Measurements from ENCODE around the gene GAGE12H.
A peak's percentile ranks its signal among the peaks of the same experiment; 100 is the strongest.
"Not testable (repeated sequence)": the region's sequence is repeated elsewhere in the genome, so short reads cannot be mapped to it uniquely, and the experiment has no call there.

The GAGE12H gene

DNA sequence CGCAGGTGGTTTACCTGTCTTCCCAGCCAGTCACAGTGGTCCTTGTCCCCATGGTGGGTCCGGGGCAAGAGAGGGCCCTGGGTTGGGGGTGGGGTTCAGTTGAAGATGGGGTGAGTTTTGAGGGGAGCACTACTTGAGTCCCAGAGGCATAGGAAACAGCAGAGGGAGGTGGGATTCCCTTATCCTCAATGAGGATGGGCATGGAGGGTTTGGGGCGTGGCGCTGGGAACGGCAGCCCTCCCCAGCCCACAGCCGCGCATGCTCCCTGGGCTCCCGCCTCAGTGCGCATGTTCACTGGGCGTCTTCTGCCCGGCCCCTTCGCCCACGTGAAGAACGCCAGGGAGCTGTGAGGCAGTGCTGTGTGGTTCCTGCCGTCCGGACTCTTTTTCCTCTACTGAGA is at the start of gene GAGE12H:
TSS of gene GAGE12H (plus strand) at position 301 of the 400 bp plus-strand sequence. CDS start 1,155 bp downstream, outside the sequence.
- not testable (repeated sequence) for DNase-seq

DNA sequence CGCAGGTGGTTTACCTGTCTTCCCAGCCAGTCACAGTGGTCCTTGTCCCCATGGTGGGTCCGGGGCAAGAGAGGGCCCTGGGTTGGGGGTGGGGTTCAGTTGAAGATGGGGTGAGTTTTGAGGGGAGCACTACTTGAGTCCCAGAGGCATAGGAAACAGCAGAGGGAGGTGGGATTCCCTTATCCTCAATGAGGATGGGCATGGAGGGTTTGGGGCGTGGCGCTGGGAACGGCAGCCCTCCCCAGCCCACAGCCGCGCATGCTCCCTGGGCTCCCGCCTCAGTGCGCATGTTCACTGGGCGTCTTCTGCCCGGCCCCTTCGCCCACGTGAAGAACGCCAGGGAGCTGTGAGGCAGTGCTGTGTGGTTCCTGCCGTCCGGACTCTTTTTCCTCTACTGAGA is 47.9 kb upstream of the GAGE12H start, which contains the start of gene GAGE12C:
TSS of gene GAGE12C (plus strand) at position 301 of the 400 bp plus-strand sequence. CDS start 1,155 bp downstream, outside the sequence.
- DNase-seq, result not testable (repeated sequence)

- not testable (repeated sequence) for DNase-seq
These were observed 38.3 kb upstream of the GAGE12H start, which contains the start of gene GAGE12D for GRCh38 chrX:49541433-49541832. TSS of gene GAGE12D (plus strand) at chrX:49541733. CDS start at chrX:49542888, 1,155 bp downstream.

GRCh38 chrX:49550989-49551388 is 28.8 kb upstream of the GAGE12H start, which contains the start of gene GAGE12E:
TSS of gene GAGE12E (plus strand) at chrX:49551289. CDS start at chrX:49552444, 1,155 bp downstream.
- DNase-seq, result not testable (repeated sequence)

GRCh38 chrX:49560542-49560941 is 19.2 kb upstream of the GAGE12H start, which contains the start of gene GAGE12F:
TSS of gene GAGE12F (plus strand) at chrX:49560842. CDS start at chrX:49561997, 1,155 bp downstream.
- DNase-seq, result not testable (repeated sequence)

DNA sequence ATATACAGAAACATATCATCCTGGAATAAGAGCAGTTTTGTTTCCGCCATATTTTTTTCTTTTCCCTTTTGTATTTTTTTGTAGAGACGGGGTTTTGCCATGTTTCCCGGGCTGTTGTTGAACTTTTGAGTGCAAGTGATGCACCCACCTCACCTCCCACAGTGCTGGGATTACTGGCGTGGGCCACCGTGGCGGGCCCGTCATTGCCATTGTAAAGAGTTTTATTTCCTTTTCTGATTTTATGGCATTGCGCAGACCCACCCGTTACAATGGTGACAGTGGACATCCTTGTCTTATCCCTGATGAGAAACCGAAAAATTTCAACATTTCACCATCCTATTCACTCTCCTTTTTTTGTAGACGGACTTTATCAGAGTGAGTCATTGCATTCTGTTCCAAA is 11.0 kb upstream of the GAGE12H start:
- not testable (repeated sequence) for DNase-seq

- not testable (repeated sequence) for DNase-seq
These were observed 10.6 kb upstream of the GAGE12H start for GRCh38 chrX:49569152-49569551.

DNA sequence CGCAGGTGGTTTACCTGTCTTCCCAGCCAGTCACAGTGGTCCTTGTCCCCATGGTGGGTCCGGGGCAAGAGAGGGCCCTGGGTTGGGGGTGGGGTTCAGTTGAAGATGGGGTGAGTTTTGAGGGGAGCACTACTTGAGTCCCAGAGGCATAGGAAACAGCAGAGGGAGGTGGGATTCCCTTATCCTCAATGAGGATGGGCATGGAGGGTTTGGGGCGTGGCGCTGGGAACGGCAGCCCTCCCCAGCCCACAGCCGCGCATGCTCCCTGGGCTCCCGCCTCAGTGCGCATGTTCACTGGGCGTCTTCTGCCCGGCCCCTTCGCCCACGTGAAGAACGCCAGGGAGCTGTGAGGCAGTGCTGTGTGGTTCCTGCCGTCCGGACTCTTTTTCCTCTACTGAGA is 9.6 kb upstream of the GAGE12H start, which contains the start of gene GAGE12G:
TSS of gene GAGE12G (plus strand) at position 301 of the 400 bp plus-strand sequence. CDS start 1,155 bp downstream, outside the sequence.
- DNase-seq, result not testable (repeated sequence)

DNA sequence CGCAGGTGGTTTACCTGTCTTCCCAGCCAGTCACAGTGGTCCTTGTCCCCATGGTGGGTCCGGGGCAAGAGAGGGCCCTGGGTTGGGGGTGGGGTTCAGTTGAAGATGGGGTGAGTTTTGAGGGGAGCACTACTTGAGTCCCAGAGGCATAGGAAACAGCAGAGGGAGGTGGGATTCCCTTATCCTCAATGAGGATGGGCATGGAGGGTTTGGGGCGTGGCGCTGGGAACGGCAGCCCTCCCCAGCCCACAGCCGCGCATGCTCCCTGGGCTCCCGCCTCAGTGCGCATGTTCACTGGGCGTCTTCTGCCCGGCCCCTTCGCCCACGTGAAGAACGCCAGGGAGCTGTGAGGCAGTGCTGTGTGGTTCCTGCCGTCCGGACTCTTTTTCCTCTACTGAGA is 9.4 kb downstream of the GAGE12H start, which contains the start of gene GAGE2A:
TSS of gene GAGE2A (plus strand) at position 301 of the 400 bp plus-strand sequence. CDS start 1,155 bp downstream, outside the sequence.
- DNase-seq, result not testable (repeated sequence)

DNA sequence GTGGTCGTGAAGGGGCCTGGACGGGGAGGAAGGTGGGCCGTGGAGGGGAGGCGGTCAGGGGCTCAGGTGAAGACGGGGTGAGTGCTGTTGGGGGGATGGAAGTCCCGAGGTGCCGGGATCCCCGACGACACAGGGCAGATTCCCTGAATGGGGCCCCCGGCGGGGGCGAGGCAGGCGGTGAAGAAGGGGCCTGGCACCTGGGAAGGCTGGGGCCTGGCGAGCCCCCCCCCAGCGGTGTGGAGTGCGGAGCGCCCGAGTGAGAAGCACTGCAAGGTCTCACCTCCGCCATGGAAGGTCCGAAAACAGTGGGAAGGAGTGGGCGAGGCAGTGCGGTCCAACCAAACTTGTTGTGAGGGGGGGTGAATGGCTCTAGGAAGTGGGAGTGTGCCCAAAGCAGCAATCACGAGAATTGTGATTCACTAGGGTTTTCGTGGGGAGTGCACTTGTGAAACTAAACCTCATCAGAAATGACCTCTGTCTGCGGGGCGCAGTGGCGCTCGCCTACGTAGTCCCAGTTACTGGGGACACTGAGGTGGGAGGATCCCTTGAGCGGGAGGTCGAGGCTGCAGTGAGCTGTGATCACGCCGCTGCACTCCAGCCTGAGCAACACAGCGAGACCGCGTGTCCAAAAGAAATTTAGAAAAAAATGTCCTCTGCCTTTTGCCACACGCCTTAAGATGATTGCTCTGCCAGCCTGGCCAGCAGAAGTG is 10.2 kb downstream of the GAGE12H start:
- DNase-seq, result not testable (repeated sequence)

- DNase-seq, result not testable (repeated sequence)
These were observed 10.7 kb downstream of the GAGE12H start for GRCh38 chrX:49590488-49590887.

- not testable (repeated sequence) for DNase-seq
These were observed 19.0 kb downstream of the GAGE12H start, which contains the start of gene GAGE1 for GRCh38 chrX:49598720-49599119. TSS of gene GAGE1 (plus strand) at chrX:49599020. CDS start at chrX:49600175, 1,155 bp downstream.

DNA sequence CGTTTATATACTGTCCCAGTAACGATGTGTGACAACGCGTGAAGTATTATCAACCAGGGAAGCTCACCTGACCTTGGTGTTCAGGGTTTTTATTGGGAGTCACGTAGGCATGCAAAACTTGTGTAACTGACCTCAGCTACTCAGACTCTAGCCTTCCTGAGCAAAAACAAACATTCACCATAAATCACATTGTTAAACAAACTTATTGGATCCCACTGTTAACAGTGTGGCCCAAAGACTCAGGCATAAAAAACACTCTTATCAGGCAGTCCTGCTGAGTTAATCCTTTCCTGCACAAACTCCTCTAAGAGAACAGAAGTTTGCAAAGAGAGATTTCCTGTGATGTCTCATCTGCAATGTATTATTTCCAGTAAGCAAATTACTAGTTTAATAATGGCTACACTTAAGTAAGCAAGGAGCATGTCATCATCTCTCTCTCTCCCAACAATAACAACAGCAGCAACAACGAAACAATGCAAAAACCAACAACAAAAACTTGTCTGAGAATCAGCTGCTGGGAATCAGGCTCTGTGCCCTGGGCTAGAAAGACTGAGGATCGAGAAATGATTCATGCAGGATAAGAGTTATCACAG is 31.1 kb downstream of the GAGE12H start:
- no peak for DNase-seq

DNA sequence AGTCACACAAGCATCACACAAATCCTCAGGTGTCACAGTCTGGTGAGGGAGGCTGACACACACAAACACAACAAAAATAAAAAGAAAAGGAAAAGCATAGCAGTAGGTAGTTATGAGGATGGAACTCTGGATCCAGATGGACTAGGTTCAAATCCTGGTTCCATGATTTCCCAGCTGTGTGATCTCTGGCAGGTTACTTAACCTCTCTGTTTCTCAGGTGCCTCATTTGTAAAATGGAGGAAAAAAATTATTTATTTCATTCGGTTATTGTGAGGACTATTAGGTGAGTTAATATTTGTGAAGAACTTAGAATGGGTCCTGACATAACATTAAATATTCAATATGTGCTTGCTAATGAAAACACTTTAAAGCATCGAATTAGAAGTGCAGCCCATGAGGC is 38.8 kb downstream of the GAGE12H start:
- DNase-seq, result no peak

GRCh38 chrX:49627086-49627777 is 47.5 kb downstream of the GAGE12H start:
- peak in 1 of 2 experiments; percentile 8 for DNase-seq

All from NCI-H446 (cell line).